Uterus (tissue), 2 donors: Measurements from ENCODE around the gene GPR31.
"Not testable (repeated sequence)": the region's sequence is repeated elsewhere in the genome, so short reads cannot be mapped to it uniquely, and the experiment has no call there.

Experiments
- CTCF ChIP-seq, 4 experiments: fragments of 200-600 bp in 2 of 4; fragments of 450-650 bp in 2 of 4; sonication (generic) in 2 of 4; IDR thresholded peaks; one replicate each; pipeline ENCODE4 v1.5.1; 2016 to 2019; ENCODE audit warnings: antibody characterized with exemption in 4 of 4, mild to moderate bottlenecking in 2 of 4, moderate library complexity in 1 of 4
- POLR2A ChIP-seq, 2 donors: fragments of 450-650 bp; IDR thresholded peaks; one replicate each; pipeline ENCODE4 v1.6.1; 2016; ENCODE audit warnings: antibody characterized with exemption in 2 of 2, mild to moderate bottlenecking in 1 of 2, moderate library complexity in 1 of 2

- TF ChIP-seq CTCF, POLR2A (IDR thresholded peaks at IDR 0.05): not testable (repeated sequence)
Measured at GRCh38 chr6:167172011-167172410, 14.2 kb upstream of the GPR31 start.
